PC-3 (cell line): Measurements from ENCODE around the gene NEU4. TPM values are rescaled to one million over a fixed set of nuclear protein-coding genes. Genes with fewer than 3 reads are reported as not detected.

ENCODE experiments used
- ATAC-seq: fragments of 200-7000 bp; cut with Tn5 transposase; 2 replicates; pipeline ENCODE4 v1.9.1; 2020; ENCODE audit warnings: mild to moderate bottlenecking, moderate library complexity
- BruUV-seq: library from RNA; stranded (reverse); fragments of 400-500 nt; replicated peaks from 2 replicates; lab custom pipeline; 2021; lab: Mats Ljungman, UMichigan
- CTCF ChIA-PET: fragments of 300-600 bp; sonication (Branson Sonifier 250); formaldehyde crosslinking; loops from one replicate; lab custom pipeline; 2022; ENCODE audit warnings: antibody characterized with exemption; lab: Charles Lee
- POLR2A ChIA-PET: fragments of 300-600 bp; sonication (Branson Sonifier 250); formaldehyde crosslinking; loops from one replicate; lab custom pipeline; 2022; ENCODE audit warnings: antibody characterized with exemption; ENCODE audit not compliant: unreplicated experiment; lab: Charles Lee
- DNase-seq: peaks from one replicate; pipeline ENCODE4 v3.0.0-alpha.2; 2015
- H2AFZ ChIP-seq: fragments of 300-600 bp; sonication (generic); 2 replicates; pipeline ENCODE4 v1.6.0; 2016; ENCODE audit warnings: antibody characterized with exemption, low read length
- H3F3A ChIP-seq: fragments of 300-600 bp; sonication (generic); one replicate; pipeline ENCODE4 v1.6.0; 2017; ENCODE audit warnings: antibody characterized with exemption, low read length, control low read depth, mild to moderate bottlenecking; ENCODE audit not compliant: unreplicated experiment
- H3K27ac ChIP-seq: fragments of 300-600 bp; sonication (generic); 2 replicates; pipeline ENCODE4 v1.5.1; 2016; ENCODE audit warnings: mild to moderate bottlenecking, low read length
- H3K27me3 ChIP-seq: fragments of 300-600 bp; sonication (generic); 2 replicates; pipeline ENCODE4 v1.6.1; 2016; ENCODE audit warnings: low read length, mixed read lengths
- H3K36me3 ChIP-seq: fragments of 300-600 bp; sonication (generic); 2 replicates; pipeline ENCODE4 v1.6.1; 2016; ENCODE audit warnings: low read depth, mixed run types, low read length, mixed read lengths
- H3K4me1 ChIP-seq: fragments of 300-600 bp; sonication (generic); 2 replicates; pipeline ENCODE4 v1.5.1; 2016; ENCODE audit warnings: low read length; ENCODE audit not compliant: insufficient read depth
- H3K4me2 ChIP-seq: fragments of 300-600 bp; sonication (generic); 2 replicates; pipeline ENCODE4 v1.6.0; 2016; ENCODE audit warnings: low read length
- H3K4me3 ChIP-seq: fragments of 300-600 bp; sonication (generic); 2 replicates; pipeline ENCODE4 v1.5.1; 2016; ENCODE audit warnings: mild to moderate bottlenecking, low read length, mixed read lengths
- H3K79me2 ChIP-seq: fragments of 300-600 bp; sonication (generic); 2 replicates; pipeline ENCODE4 v1.6.1; 2017; ENCODE audit warnings: low read length, mixed read lengths
- H3K9ac ChIP-seq: fragments of 300-600 bp; sonication (generic); 2 replicates; pipeline ENCODE4 v1.6.0; 2016; ENCODE audit warnings: mild to moderate bottlenecking, low read length
- H3K9me2 ChIP-seq: fragments of 300-600 bp; sonication (generic); replicated peaks from 2 replicates; pipeline ENCODE4 v1.6.1; 2016; ENCODE audit warnings: mixed run types, low read length, mixed read lengths
- H3K9me3 ChIP-seq: fragments of 300-600 bp; sonication (generic); 2 replicates; pipeline ENCODE4 v1.6.1; 2016; ENCODE audit warnings: low read length, mixed read lengths
- H4K20me1 ChIP-seq: fragments of 300-600 bp; sonication (generic); 2 replicates; pipeline ENCODE4 v1.6.1; 2016; ENCODE audit warnings: low read length, mixed read lengths
- EZH2 ChIP-seq: fragments of 300-600 bp; sonication (generic); IDR thresholded peaks from one replicate; pipeline ENCODE4 v1.6.1; 2017; ENCODE audit warnings: antibody characterized with exemption, mild to moderate bottlenecking, low read length; ENCODE audit not compliant: unreplicated experiment
- EZH2phosphoT487 ChIP-seq: fragments of 300-600 bp; sonication (generic); IDR thresholded peaks from 2 replicates; pipeline ENCODE4 v1.6.1; 2018; ENCODE audit warnings: mild to moderate bottlenecking, antibody characterized with exemption, low read length, borderline replicate concordance
- intact Hi-C: fragments of 100-400 bp; cut with micrococcal nuclease; formaldehyde crosslinking; loops from 2 replicates; pipeline ENCODE4 v1.9.0; 2023
- total RNA-seq: library from RNA; depleted of rRNA; stranded (reverse); fragments of >200 nt; gene quantifications from 2 replicates; pipeline ENCODE4 v1.2.3, GENCODE V29; 2014
- TF ChIP-seq, protein P1 (sequence below): fragments of 300-600 bp; sonication (generic); conservative IDR thresholded peaks from 2 replicates; pipeline ENCODE4 v1.5.1; 2017; ENCODE audit warnings: antibody characterized with exemption, low read depth, mild to moderate bottlenecking, low read length

The NEU4 gene
- total RNA-seq, 1 experiment from 2014 or later, result not detected

DNA sequence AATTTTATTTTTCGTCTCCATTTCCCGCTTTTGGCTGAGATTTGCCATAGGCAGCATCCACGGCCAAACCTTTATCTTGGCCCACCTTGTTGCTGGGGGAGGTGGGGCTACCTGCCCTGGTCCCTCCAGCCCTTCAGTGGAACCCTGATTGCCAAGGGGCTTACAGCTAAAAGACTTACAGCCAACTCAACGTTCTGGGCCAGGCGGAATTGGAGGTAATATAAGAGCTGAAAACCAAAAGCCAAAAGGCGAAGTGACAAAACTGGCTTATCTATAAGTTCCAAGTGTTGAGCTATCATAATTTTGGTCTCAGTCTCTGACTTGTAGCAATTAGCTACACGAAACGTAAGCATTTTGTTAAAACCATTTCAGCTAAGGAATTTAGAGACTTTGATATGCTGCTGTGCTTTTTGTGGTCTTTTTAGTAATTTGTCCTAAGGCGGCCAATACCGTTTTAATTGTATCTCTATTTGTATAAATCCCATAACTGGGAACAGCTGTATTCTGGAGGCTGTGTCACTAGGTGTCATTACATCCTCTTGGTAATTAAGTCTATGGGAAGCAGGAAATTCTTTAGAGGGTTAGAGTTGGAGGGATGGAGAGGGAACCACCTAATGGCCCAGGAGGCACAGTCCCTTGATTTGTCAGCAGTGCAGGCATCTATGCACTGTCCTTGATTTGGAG, 25.7 kb downstream of the NEU4 start:
- POLR2A ChIA-PET, result no interaction called here
- DNase-seq (no peak), ATAC-seq (no peak)
- TF ChIP-seq, protein P1, sequence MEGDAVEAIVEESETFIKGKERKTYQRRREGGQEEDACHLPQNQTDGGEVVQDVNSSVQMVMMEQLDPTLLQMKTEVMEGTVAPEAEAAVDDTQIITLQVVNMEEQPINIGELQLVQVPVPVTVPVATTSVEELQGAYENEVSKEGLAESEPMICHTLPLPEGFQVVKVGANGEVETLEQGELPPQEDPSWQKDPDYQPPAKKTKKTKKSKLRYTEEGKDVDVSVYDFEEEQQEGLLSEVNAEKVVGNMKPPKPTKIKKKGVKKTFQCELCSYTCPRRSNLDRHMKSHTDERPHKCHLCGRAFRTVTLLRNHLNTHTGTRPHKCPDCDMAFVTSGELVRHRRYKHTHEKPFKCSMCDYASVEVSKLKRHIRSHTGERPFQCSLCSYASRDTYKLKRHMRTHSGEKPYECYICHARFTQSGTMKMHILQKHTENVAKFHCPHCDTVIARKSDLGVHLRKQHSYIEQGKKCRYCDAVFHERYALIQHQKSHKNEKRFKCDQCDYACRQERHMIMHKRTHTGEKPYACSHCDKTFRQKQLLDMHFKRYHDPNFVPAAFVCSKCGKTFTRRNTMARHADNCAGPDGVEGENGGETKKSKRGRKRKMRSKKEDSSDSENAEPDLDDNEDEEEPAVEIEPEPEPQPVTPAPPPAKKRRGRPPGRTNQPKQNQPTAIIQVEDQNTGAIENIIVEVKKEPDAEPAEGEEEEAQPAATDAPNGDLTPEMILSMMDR, result no peak
- TF ChIP-seq EZH2 (no peak), EZH2phosphoT487 (no peak)
- H3K27me3 ChIP-seq, result no peaks in the 10 kb centered on the region; the same call in 1 of the 2 replicates
- no peak overlapping the region for H2AFZ ChIP-seq
- H3K4me3 ChIP-seq, result no peak overlapping the region
- H4K20me1 ChIP-seq, result no peaks in the 10 kb centered on the region
- H3K9me3 ChIP-seq, result no peaks in the 10 kb centered on the region
- no TSS peak for BruUV-seq
- intact Hi-C loops, result no loop called here
- no peak overlapping the region for H3K27ac ChIP-seq
- H3K4me2 ChIP-seq, result no peak overlapping the region
- H3K79me2 ChIP-seq, result no peaks in the 10 kb centered on the region
- CTCF ChIA-PET, result interaction anchor here (0.6 kb wide), 1 partner anchor 10 kb away, joined by 4 read pairs; no protein-coding TSS in a partner anchor
- no peaks in the 10 kb centered on the region for H3K36me3 ChIP-seq
- no peak overlapping the region for H3K9ac ChIP-seq
- H3K9me2 ChIP-seq, result no peaks in the 10 kb centered on the region
- peaks cover 6% of the 10 kb centered on the region; the same call in 1 of the 2 replicates for H3K4me1 ChIP-seq
- no peaks in the 10 kb centered on the region for H3F3A ChIP-seq

GRCh38 chr2:241835611-241836010, 26.6 kb downstream of the NEU4 start:
- ATAC-seq (no peak), DNase-seq (no peak)
- CTCF ChIA-PET, result no interaction called here
- TF ChIP-seq EZH2phosphoT487 (no peak), EZH2 (no peak)
- TF ChIP-seq, protein P1, result no peak
- POLR2A ChIA-PET, result no interaction called here
- H3K4me3 ChIP-seq, result no peak overlapping the region
- peaks cover 6% of the 10 kb centered on the region; the same call in 1 of the 2 replicates for H3K4me1 ChIP-seq
- no TSS peak for BruUV-seq
- H3K36me3 ChIP-seq, result no peaks in the 10 kb centered on the region
- H3K27ac ChIP-seq, result no peak overlapping the region
- H3K9ac ChIP-seq, result no peak overlapping the region
- H3K9me3 ChIP-seq, result no peaks in the 10 kb centered on the region
- H4K20me1 ChIP-seq, result no peaks in the 10 kb centered on the region
- H3K27me3 ChIP-seq, result no peaks in the 10 kb centered on the region; the same call in 1 of the 2 replicates
- H3F3A ChIP-seq, result no peaks in the 10 kb centered on the region
- H3K4me2 ChIP-seq, result no peak overlapping the region
- intact Hi-C loops, result no loop called here
- no peak overlapping the region for H2AFZ ChIP-seq
- no peaks in the 10 kb centered on the region for H3K9me2 ChIP-seq
- H3K79me2 ChIP-seq, result no peaks in the 10 kb centered on the region

- Histone ChIP-seq H3K4me2 (no peak overlapping the region), H3K4me1 (peaks cover 6% of the 10 kb centered on the region; the same call in 1 of the 2 replicates), H2AFZ (no peak overlapping the region), H4K20me1 (no peaks in the 10 kb centered on the region), H3K27me3 (no peaks in the 10 kb centered on the region; the same call in 1 of the 2 replicates), H3K79me2 (no peaks in the 10 kb centered on the region), H3K4me3 (no peak overlapping the region), H3K9me2 (no peaks in the 10 kb centered on the region), H3K9me3 (no peaks in the 10 kb centered on the region), H3F3A (no peaks in the 10 kb centered on the region), H3K27ac (no peak overlapping the region), H3K36me3 (no peaks in the 10 kb centered on the region), H3K9ac (no peak overlapping the region)
- TF ChIP-seq EZH2 (no peak), EZH2phosphoT487 (no peak)
- TF ChIP-seq, protein P1, result no peak
- intact Hi-C loops, result no loop called here
- CTCF ChIA-PET, result no interaction called here
- no peak for ATAC-seq
- BruUV-seq, result no TSS peak
- POLR2A ChIA-PET, result no interaction called here
- no peak for DNase-seq
Observed at GRCh38 chr2:241836292-241836691, 27.3 kb downstream of the NEU4 start.
